SK-N-SH (cell line): Measurements from ENCODE around the gene MBNL2. TPM values are rescaled to one million over a fixed set of nuclear protein-coding genes. Genes with fewer than 3 reads are reported as not detected.

Source experiments
- CTCF ChIA-PET: fragments of 300-600, 350-600 bp; formaldehyde crosslinking; extraction: SDS; loops from one replicate; lab custom pipeline; 2021; lab: Yijun Ruan, JAX
- POLR2A ChIA-PET: fragments of 350-600 bp; sonication (Branson Sonifier 250); formaldehyde crosslinking; extraction: SDS; loops from one replicate; lab custom pipeline; 2020; ENCODE audit warnings: antibody characterized with exemption, inconsistent platforms; lab: Yijun Ruan, JAX
- DNase-seq: peaks from one replicate; pipeline ENCODE4 v3.0.0; 2012
- H2AFZ ChIP-seq: fragments of 200-600 bp; sonication (generic); 2 replicates; pipeline ENCODE4 v1.8.1; 2016; ENCODE audit warnings: antibody characterized with exemption, mild to moderate bottlenecking, low read depth
- H3F3A ChIP-seq: fragments of 200-600 bp; sonication (generic); replicated peaks from 2 replicates; pipeline ENCODE3; 2016; ENCODE audit warnings: antibody characterized with exemption, mild to moderate bottlenecking; ENCODE audit not compliant: insufficient read depth
- H3K27ac ChIP-seq, 2 experiments: fragments of 200-500 bp in 1 of 2; fragments of 200-600 bp in 1 of 2; sonication (Bioruptor generic) in 1 of 2; sonication (generic), shearing (Covaris generic) in 1 of 2; 2 replicates each; pipeline versions ENCODE4 v1.5.1 to v1.6.1; 2014 to 2016; ENCODE audit warnings: low read depth in 2 of 2, inconsistent platforms in 1 of 2, low read length in 1 of 2, mild to moderate bottlenecking in 1 of 2, mixed read lengths in 1 of 2
- H3K27me3 ChIP-seq: fragments of 200-600 bp; sonication (generic), shearing (Covaris generic); 2 replicates; pipeline ENCODE4 v1.6.1; 2016; ENCODE audit warnings: mixed run types; ENCODE audit not compliant: insufficient read depth
- H3K36me3 ChIP-seq, 2 experiments: fragments of 200-500 bp in 1 of 2; fragments of 200-600 bp in 1 of 2; sonication (Bioruptor generic) in 1 of 2; sonication (generic) in 1 of 2; replicated peaks in 1 of 2; 2 replicates each; pipeline versions ENCODE3 to v1.5.1; 2014 to 2016; ENCODE audit warnings: low read length in 1 of 2, mild to moderate bottlenecking in 1 of 2; ENCODE audit not compliant: insufficient read depth in 2 of 2, control insufficient read depth in 1 of 2
- H3K4me1 ChIP-seq, 2 experiments: fragments of 200-500 bp in 1 of 2; fragments of 200-600 bp in 1 of 2; sonication (Bioruptor generic) in 1 of 2; sonication (generic), shearing (Covaris generic) in 1 of 2; 2 replicates each; pipeline versions ENCODE4 v1.5.1 to v1.6.1; 2014 to 2016; ENCODE audit warnings: low read depth in 1 of 2, low read length in 1 of 2, mixed run types in 1 of 2; ENCODE audit not compliant: insufficient read depth in 2 of 2, control insufficient read depth in 1 of 2
- H3K4me2 ChIP-seq: fragments of 200-600 bp; sonication (generic), shearing (Covaris generic); 2 replicates; pipeline ENCODE4 v1.6.1; 2017; ENCODE audit warnings: mixed run types
- H3K4me3 ChIP-seq, 2 experiments: fragments of 200-500 bp in 1 of 2; fragments of 200-600 bp in 1 of 2; sonication (Bioruptor generic) in 1 of 2; sonication (generic), shearing (Covaris generic) in 1 of 2; 2 replicates each; pipeline versions ENCODE4 v1.5.1 to v1.8.1; 2014 to 2016; ENCODE audit warnings: low read depth in 2 of 2, inconsistent platforms in 1 of 2, low read length in 1 of 2, mild to moderate bottlenecking in 1 of 2, mixed read lengths in 1 of 2, moderate library complexity in 1 of 2
- H3K79me2 ChIP-seq: fragments of 200-600 bp; sonication (generic); 2 replicates; pipeline ENCODE4 v1.8.1; 2017; ENCODE audit warnings: mild to moderate bottlenecking; ENCODE audit not compliant: insufficient read depth
- H3K9ac ChIP-seq: fragments of 200-600 bp; sonication (generic); 2 replicates; pipeline ENCODE4 v1.6.1; 2017; ENCODE audit warnings: mixed run types
- H3K9me2 ChIP-seq: fragments of 200-600 bp; sonication (generic); 2 replicates; pipeline ENCODE4 v1.6.1; 2017; ENCODE audit warnings: mixed run types
- H3K9me3 ChIP-seq: fragments of 200-600 bp; sonication (generic); 2 replicates; pipeline ENCODE4 v1.6.1; 2017; ENCODE audit warnings: mixed run types, mild to moderate bottlenecking, moderate library complexity
- H4K20me1 ChIP-seq: fragments of 200-600 bp; sonication (generic); 2 replicates; pipeline ENCODE4 v1.6.1; 2017; ENCODE audit warnings: mild to moderate bottlenecking, mixed run types; ENCODE audit not compliant: insufficient read depth
- CTCF ChIP-seq: fragments of 200-600 bp; sonication (generic); IDR thresholded peaks from 2 replicates; pipeline ENCODE4 v1.6.1; 2017; ENCODE audit warnings: antibody characterized with exemption, mild to moderate bottlenecking, moderate library complexity
- EZH2phosphoT487 ChIP-seq: fragments of 200-600 bp; sonication (generic); IDR thresholded peaks from 2 replicates; pipeline ENCODE4 v1.6.1; 2017; ENCODE audit warnings: low read depth, mixed run types, mild to moderate bottlenecking, antibody characterized with exemption, moderate library complexity, borderline replicate concordance
- FOSL2 ChIP-seq: IDR thresholded peaks from 2 replicates; pipeline ENCODE4 v1.4.0; 2012; ENCODE audit warnings: low read depth, mild to moderate bottlenecking, moderate library complexity, borderline replicate concordance
- GATA2 ChIP-seq: sonication (generic); formaldehyde crosslinking; IDR thresholded peaks from 2 replicates; pipeline ENCODE4 v1.5.0; 2020; ENCODE audit warnings: mild to moderate bottlenecking, missing genetic modification reagents
- JUND ChIP-seq: IDR thresholded peaks from 2 replicates; pipeline ENCODE4 v1.4.0; 2012
- MAX ChIP-seq: IDR thresholded peaks from 2 replicates; pipeline ENCODE4 v1.4.0; 2012; ENCODE audit warnings: low read depth
- NRF1 ChIP-seq: IDR thresholded peaks from 2 replicates; pipeline ENCODE4 v1.6.1; 2012; ENCODE audit warnings: low read depth, mild to moderate bottlenecking, low read length
- POLR2AphosphoS5 ChIP-seq: IDR thresholded peaks from 2 replicates; pipeline ENCODE4 v1.6.1; 2012; ENCODE audit warnings: low read depth, low read length
- RFX5 ChIP-seq: IDR thresholded peaks from 2 replicates; pipeline ENCODE4 v1.6.1; 2012; ENCODE audit warnings: mild to moderate bottlenecking, improper control_type of control experiment, low read length
- RXRA ChIP-seq: IDR thresholded peaks from 2 replicates; pipeline ENCODE4 v1.4.0; 2012; ENCODE audit warnings: low read depth, mild to moderate bottlenecking, borderline replicate concordance
- SIN3A ChIP-seq: IDR thresholded peaks from 2 replicates; pipeline ENCODE4 v1.6.1; 2012; ENCODE audit warnings: low read depth, mild to moderate bottlenecking, low read length, moderate library complexity, borderline replicate concordance
- TAF1 ChIP-seq: IDR thresholded peaks from 2 replicates; pipeline ENCODE4 v1.6.1; 2012; ENCODE audit warnings: low read depth, mild to moderate bottlenecking, low read length, moderate library complexity, borderline replicate concordance
- TCF12 ChIP-seq: IDR thresholded peaks from 2 replicates; pipeline ENCODE4 v1.4.0; 2012
- USF2 ChIP-seq: fragments of 150-350 bp; IDR thresholded peaks from 2 replicates; pipeline ENCODE4 v1.6.1; 2017; ENCODE audit warnings: antibody characterized with exemption, low read length, low read depth, borderline replicate concordance
- YY1 ChIP-seq: IDR thresholded peaks from 2 replicates; pipeline ENCODE4 v1.4.0; 2012; ENCODE audit warnings: low read depth, mild to moderate bottlenecking
- ZBTB33 ChIP-seq: IDR thresholded peaks from 2 replicates; pipeline ENCODE4 v1.4.0; 2012; ENCODE audit warnings: low read depth, borderline replicate concordance
- polyA plus RNA-seq, 3 experiments: library from polyadenylated mRNA; depleted of rRNA; stranded (reverse); fragments of >200 nt; gene quantifications; 2 replicates each; pipeline ENCODE4 v1.2.3, GENCODE V29; 2012

The MBNL2 gene
- polyA plus RNA-seq, 1 of the 3 experiments (the other 2 are of a cell fraction) = 24.5 TPM

GRCh38 chr13:97311956-97312355 is 89.8 kb downstream of the MBNL2 start (continued):
- TF ChIP-seq TCF12 (no peak), EZH2phosphoT487 (no peak), SIN3A (no peak), TAF1 (no peak), RFX5 (no peak), NRF1 (no peak), YY1 (no peak), JUND (no peak), CTCF (no peak)

GRCh38 chr13:97313551-97314260 is 91.6 kb downstream of the MBNL2 start:
- Histone ChIP-seq H3K4me2 (no peak overlapping the region), H3K27ac (peak overlapping the region in 1 of 2 experiments; percentile 16; a peak in 1 of 4 replicates), H3K9me2 (no peaks in the 10 kb centered on the region), H3K9me3 (no peaks in the 10 kb centered on the region), H3K4me1 (peaks cover 7 to 41% of the 10 kb centered on the region in 2 experiments), H3K36me3 (peaks cover 25 to 45% of the 10 kb centered on the region in 2 experiments), H3K27me3 (no peaks in the 10 kb centered on the region), H4K20me1 (peaks cover 14% of the 10 kb centered on the region), H3K4me3 (no peak overlapping the region), H3F3A (peaks cover 10% of the 10 kb centered on the region), H3K9ac (no peak overlapping the region), H3K79me2 (peaks cover 100% of the 10 kb centered on the region), H2AFZ (no peak overlapping the region)
- ChIA-PET CTCF (interaction anchor here (1.1 to 1.4 kb wide), 2 partner anchors 31 to 46 kb away, joined by 3 read pairs; no protein-coding TSS in a partner anchor), POLR2A (interaction anchor here (0.9 kb wide), 1 partner anchor 177 kb away, joined by 3 read pairs; no protein-coding TSS in a partner anchor)
- no peak for TF ChIP-seq POLR2AphosphoS5
- no peak for TF ChIP-seq JUND
- TF ChIP-seq GATA2 (CRISPR knock-in tag) = no peak
- TF ChIP-seq RFX5 = no peak
- TF ChIP-seq MAX = no peak
- no peak for TF ChIP-seq ZBTB33
- no peak for TF ChIP-seq USF2
- no peak for TF ChIP-seq FOSL2
- TF ChIP-seq TCF12 = no peak
- TF ChIP-seq RXRA = no peak
- no peak for TF ChIP-seq NRF1
- no peak for DNase-seq
